NOMO-1 treated with dmso at 0.1 percent for 144 hours (cell line): ENCODE data around the gene LDLRAD4.

Experiments used
- DNase-seq: peaks from one replicate; lab custom pipeline; 2025; ENCODE audit not compliant: unreplicated experiment; lab: John Stamatoyannopoulos, UW

Gene LDLRAD4

DNA sequence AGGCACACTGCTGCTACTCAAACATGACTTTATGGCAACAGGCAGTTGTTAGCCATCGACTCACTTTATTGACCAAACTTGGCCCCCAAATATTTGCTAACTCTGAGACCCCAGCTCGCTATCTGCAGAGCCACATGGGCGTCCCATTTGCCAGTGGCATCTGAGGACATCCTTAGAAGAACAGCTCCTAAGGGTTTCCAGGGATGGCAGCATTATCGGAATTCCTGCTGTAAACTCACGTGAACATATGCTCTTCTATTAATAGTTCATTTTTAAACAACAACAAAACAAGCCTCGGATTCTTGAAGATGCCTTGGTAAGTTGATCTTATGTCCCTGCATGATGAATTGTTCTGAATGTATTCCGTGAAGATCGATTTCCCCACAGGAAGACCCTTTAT lies 181.0 kb downstream of the LDLRAD4 start:
- no peak for DNase-seq

- no peak for DNase-seq
These were observed 182.2 kb downstream of the LDLRAD4 start for GRCh38 chr18:13400636-13401315.

DNA sequence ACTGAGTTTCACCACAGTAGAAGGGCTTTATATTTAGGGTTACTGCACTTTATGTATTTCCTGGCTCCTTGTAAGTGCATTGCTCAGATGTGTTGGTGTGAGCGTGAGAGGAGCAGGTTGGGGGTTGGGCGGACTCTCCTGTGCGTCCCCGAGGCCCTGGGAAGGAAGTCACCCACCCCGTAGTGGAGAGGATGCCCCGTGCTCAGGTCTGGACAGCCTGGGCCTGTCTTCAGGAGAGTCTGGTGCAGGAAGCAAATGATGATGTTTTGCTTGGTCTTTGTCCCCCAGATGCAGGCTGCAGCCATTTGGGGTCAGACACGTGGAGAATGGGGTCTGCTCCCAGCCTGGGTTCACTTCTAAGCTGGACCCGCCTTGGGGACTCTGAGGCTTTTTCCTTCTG lies 182.8 kb downstream of the LDLRAD4 start:
- DNase-seq = no peak

DNA sequence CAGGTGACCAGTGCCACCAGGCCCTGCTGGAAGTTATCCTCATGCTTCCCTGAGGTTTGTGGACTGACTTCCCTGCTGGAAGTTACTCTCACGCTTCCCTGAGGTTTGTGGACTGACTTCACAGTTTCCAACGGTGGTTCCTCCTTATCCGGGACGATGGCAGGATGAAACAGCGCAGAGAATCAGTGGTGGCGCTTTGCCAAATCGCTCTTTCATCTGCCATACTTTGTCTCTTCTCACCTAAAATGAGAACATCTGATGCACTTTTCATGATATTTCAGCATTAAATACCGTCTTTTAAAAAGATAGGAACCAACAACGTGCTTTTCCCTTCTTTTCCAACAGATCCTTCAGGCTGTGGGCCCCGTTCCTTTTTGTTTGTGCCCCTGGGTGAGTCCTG lies 183.3 kb downstream of the LDLRAD4 start:
- no peak for DNase-seq

DNA sequence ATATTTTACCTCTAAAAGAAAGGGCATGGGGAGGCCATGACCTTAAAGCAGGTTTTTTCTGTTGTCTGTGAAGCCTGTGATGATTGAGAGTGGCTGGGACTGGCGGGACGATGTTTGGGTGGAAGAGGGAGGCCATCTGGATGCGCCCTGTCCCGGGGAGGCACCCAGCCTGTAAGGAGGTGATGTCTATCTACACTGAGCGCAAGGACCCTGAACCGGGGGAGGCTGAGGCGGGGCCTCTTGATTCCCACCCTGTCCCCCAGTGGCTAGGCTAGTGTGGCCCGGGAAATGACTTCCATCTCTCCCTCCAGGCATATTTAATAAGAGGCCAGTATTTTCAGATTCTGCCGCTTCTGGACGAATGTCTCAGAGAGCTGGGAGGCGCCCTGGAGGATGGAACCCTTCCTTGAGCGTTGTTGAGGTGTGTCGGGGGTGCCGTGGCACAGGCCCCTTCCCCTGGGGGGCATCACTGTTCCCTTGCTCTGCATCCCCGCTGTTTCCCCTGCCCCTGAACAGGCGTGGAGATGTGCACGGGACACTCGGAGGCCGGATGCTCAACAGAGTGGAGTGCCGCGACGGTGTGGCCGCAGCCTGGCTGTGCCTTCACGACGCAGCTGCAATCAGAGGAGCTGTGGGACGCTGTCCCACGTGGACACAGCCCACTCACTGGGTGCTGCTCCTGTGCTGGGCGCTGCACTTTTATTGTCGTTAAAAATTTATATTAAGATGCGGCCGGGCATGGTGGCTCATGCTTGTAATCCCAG lies 185.4 kb downstream of the LDLRAD4 start:
- DNase-seq = no peak

GRCh38 chr18:13405305-13406038 lies 186.9 kb downstream of the LDLRAD4 start:
- DNase-seq = no peak

DNA sequence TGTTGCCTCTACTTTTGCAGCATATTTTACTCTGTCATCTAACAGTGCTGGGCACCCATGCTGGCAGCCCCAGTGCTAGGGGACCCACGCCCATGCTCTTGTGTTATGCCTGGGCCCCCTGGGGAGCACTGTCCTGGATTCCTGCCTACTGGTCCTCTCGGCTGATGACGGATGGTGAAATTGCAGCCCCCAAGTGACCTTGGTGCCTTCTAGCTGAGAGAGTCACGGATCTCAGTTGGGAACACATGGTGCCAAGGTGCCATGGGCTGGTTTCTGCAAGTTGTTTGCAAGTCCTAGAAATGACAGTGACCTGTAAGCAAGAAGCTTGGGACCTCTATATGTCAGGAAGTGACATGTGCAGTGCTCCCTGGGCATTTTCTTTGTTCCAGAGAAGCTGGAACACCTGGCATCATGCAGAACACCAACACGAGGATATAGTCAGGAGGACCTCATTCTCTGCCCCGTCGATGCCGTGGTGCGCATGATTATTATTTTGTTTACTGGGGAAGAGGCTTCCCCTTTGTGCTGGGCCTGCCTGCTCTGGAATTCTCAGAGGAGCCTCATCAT lies 187.6 kb downstream of the LDLRAD4 start:
- DNase-seq = no peak

DNA sequence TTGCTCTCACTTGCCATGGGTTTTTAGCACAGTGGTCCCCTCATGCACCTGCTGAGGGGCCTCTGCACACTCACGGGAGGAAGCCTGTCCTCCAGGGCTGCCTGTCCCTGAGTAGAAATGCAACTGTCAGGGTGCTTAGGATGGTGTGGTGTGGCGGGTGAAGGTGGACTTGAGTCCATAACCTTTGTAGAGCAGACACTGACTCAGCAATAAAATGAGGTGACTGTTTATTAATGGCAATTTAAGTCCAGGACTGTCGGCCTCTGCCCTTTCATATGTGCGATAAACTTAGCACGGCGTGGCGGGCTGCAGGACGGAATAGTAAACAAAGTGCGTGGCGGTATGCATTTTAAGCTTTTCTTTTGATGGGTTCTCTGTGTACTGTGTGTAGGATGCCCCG lies 188.2 kb downstream of the LDLRAD4 start:
- no peak for DNase-seq

DNA sequence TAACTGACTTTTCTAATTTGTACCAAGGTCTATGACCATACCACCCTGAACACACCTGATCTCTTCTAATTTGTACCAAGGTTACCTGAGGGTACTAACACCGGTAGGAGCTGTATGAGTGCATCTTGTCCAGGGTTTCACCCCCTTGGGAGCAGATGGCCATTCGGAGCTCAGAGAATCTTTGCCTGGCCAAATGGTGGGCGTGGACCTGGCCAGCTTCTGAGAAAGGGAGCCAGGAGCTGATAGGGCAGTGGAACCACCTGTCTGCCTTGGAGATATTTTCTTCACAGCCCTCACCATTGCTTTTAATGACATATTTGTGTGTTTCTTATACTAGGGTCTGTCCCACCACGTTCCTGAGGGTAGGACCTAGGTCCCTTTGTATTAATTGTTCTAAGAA lies 188.9 kb downstream of the LDLRAD4 start:
- no peak for DNase-seq

DNA sequence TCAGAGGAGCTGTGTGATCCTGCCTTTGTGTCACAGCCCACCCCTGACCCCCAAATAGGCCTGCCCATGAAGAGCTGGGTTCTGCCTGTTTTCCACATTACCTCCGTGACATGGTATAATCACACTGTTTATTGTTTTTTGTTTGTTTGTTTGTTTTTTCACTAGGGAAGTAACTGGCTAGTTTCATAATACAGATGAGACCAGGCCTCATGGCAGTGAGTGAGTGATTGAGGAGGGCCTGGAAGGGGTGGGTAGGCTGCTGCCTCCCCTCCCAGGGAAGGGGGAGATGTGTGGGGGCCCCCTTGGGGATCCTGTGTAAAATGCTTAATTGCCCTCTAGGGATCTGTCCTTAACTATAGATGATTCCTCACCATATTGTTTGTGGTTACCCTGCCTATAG lies 190.5 kb downstream of the LDLRAD4 start:
- no peak for DNase-seq

DNA sequence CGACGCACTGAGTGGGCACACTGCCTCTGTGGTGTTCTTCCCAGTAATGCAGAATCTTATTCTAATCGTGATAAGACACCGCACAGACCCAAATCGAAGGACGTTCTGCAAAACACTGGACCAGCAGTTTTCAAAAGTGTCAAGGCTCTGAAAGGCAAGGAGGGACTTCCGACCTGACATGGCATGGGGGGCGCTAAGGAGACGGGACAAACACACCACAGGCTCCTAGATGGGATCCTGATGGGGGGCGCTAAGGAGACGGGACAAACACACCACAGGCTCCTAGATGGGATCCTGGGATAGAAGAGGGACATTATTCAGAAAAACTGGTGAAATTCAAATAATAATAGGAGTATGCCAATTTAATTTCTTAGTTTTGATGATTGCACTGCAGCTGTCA lies 191.4 kb downstream of the LDLRAD4 start:
- DNase-seq = no peak

GRCh38 chr18:13410471-13410870 lies 191.9 kb downstream of the LDLRAD4 start:
- DNase-seq = no peak

- DNase-seq = no peak
These were observed 193.5 kb downstream of the LDLRAD4 start for GRCh38 chr18:13412017-13412416.

DNA sequence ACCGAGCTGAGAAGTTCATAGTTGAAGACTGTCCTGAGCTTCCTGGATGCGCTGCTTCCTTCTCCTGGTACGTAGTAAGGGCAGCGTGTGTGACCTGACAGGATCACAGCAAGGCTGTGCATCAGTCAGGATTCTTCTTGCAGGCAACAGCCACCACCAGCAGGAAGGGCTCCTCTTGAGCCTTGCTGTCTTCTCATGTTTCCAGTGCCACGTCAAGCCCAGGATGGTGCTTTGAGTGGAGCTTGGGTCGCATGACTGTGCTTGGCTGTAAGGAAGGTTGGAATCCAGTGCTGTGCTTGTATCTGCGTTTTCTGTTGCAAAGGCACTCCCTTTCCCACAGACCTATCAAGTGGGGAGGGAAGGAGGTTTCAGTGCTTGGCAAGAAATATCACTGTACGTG lies 194.3 kb downstream of the LDLRAD4 start:
- no peak for DNase-seq

DNA sequence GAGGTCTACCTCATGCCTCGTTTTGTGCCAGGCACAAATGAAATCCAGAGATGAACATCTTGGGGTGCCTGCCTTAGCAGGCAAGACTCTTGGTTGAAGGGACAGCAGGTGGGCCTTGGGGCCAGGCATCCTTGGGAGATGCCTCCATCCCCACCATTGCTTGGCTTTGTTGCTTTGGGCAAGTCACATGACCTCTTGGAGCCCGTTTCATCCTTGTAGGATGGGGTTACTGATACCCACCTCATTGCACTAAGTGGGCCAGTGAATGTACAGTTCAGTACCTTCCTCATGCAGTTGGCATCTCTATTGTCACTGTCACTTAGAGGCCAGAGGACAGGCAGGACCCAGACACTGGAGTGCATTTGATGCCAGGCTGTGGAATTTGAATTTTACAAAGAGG lies 195.5 kb downstream of the LDLRAD4 start:
- no peak for DNase-seq

DNA sequence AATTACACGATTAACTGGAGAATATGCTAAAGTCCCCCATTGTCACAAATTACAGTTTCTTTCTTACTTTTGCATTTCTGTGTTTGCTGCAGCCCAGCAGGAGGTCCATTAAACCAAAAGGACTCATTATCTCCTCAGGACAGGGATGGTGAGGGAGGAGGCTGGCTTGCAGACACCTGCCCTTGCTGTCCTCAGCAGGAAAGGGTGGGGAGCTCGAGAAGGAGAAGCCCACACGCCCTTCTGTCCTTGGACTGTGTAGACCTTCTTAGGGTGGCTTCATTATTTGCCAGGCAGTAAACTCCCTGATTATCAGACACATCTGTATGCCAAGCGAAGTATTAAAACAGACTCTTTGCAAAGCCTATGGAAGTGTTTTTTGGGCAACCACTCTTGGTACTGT lies 196.0 kb downstream of the LDLRAD4 start:
- DNase-seq = no peak

GRCh38 chr18:13415736-13416135 lies 197.2 kb downstream of the LDLRAD4 start:
- no peak for DNase-seq

DNA sequence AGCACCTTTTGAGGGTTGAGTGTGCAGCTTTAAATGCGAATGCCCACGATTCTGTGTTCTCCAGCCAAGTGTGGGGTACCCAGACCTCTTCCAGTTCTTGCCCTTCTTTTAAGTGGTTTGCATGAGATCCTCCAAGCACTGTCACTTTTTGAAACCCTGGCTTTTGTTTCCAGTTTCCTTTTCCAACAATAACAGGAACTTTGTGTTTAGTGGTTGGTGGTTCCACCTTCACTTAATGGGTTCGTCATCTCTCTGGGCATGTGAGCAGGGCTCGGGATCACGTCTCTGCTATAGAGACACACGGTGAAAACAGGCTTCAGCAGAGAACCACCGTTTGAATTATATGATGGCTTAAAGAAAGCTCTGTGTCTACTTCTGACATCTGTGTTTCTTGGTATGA lies 197.6 kb downstream of the LDLRAD4 start:
- no peak for DNase-seq

- no peak for DNase-seq
These were observed 198.3 kb downstream of the LDLRAD4 start for GRCh38 chr18:13416848-13417247.

DNA sequence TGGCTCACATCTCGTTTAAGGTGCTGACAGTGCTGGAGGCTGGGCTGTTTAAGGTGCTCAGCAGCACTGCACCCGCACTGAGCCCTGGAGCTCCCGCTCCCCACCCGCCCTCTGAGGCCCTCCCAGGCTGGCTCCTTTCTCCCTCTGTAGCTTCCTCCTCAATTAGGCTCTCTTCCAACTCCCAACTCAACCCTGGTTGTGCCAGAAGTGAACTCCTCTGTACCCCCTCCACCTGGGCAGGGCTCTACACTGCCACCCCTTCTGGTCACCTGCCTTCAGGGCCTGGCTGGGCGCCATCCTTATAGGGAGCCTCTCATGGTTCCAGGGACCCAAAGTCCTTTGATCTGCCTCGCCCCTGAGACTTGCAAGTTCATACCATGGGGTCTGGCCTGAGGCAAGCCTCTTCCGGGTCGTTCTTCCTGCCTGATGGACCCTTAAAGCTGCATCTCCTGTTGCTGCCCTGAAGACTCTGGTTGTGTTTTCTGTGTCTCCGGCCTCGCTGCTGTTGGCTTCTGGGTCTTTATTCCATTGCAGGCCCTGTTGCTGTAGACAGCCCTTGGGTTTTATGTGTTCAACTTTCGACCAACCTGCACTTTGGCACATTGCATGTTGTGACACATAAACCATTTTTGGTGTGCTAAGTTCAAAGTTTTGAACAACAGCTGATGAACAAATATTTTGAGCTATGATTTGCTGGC lies 199.6 kb downstream of the LDLRAD4 start:
- no peak for DNase-seq
